Fibroblast of skin of left quadriceps (primary cell): ENCODE measurements around the gene PITX1.

Experiments used
- DNase-seq, 2 experiments: peaks; one replicate each; pipeline ENCODE4 v3.0.0-alpha.2; 2013; ENCODE audit warnings: low read depth in 2 of 2

Gene PITX1

GRCh38 chr5:135041726-135042125, 7.7 kb upstream of the PITX1 start:
- no peak for DNase-seq

GRCh38 chr5:135041145-135041587, 7.1 kb upstream of the PITX1 start:
- no peak for DNase-seq

- DNase-seq: no peak
Observed at GRCh38 chr5:135040333-135041144, 6.5 kb upstream of the PITX1 start.

- no peak for DNase-seq
Observed at GRCh38 chr5:135040034-135040332, 6.0 kb upstream of the PITX1 start.

GRCh38 chr5:135039271-135040033, 5.4 kb upstream of the PITX1 start:
- DNase-seq: no peak

- no peak for DNase-seq
Observed at GRCh38 chr5:135038813-135039270, 4.8 kb upstream of the PITX1 start.

GRCh38 chr5:135038205-135038812, 4.3 kb upstream of the PITX1 start:
- no peak for DNase-seq

GRCh38 chr5:135037519-135038204, 3.6 kb upstream of the PITX1 start:
- DNase-seq: no peak

GRCh38 chr5:135036405-135036804, 2.4 kb upstream of the PITX1 start:
- no peak for DNase-seq

GRCh38 chr5:135035678-135036030, 1.6 kb upstream of the PITX1 start:
- DNase-seq: no peak

GRCh38 chr5:135034963-135035677, 1.1 kb upstream of the PITX1 start:
- no peak for DNase-seq

- peak; percentile 31 to 40 for DNase-seq
Observed at GRCh38 chr5:135034236-135034962, 371 bp upstream of the PITX1 start.

- peak in 1 of 2 experiments; percentile 15 for DNase-seq
Observed at GRCh38 chr5:135032999-135033861, 798 bp downstream of the PITX1 start.

GRCh38 chr5:135032695-135032998, 1.4 kb downstream of the PITX1 start:
- DNase-seq: no peak

GRCh38 chr5:135031813-135032694, 2.0 kb downstream of the PITX1 start:
- DNase-seq: no peak

GRCh38 chr5:135030956-135031812, 2.8 kb downstream of the PITX1 start:
- DNase-seq: no peak

GRCh38 chr5:135030123-135030955, 3.7 kb downstream of the PITX1 start:
- no peak for DNase-seq
